ENCODE data around the gene SP3. TPM values are rescaled to one million over a fixed set of nuclear protein-coding genes. Genes with fewer than 3 reads are reported as not detected.

The SP3 gene
- total and polyA plus RNA-seq, 2 of the 8 experiments (the other 6 are each of a cell fraction or from before 2014, with no cell fraction given): 31.0 to 92.1 TPM

DNA sequence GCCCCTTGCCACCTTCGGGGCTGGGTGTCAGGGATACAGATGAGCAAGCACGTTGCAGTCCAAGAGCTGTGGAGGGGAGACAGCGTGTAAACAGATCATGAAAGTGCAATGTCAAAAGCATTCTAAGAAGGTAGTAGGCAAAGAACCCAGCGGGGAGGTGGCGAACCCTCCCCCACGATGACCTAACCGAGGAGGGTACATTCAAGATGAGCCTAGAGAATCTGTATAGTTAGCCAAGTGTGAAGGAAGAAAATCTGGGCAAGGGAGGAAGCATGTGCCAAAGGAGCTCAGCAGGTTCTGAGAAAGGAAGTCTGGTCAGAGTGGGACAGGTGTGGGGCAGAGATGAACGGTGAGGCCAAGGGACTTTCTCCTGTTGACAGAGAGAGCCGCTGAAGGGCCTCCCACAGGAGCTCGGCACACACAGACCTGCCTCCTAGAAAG, 106.9 kb downstream of the SP3 start (continued):
- TF ChIP-seq CHD7 (IDR thresholded peaks at IDR 0.05; ENCODE audit: insufficient replicate concordance, low read length) (no peak), EZH2 (IDR thresholded peaks at IDR 0.05; ENCODE audit: low read depth, low read length, severe bottlenecking) (no peak), RFX5 (IDR thresholded peaks at IDR 0.05; ENCODE audit: borderline replicate concordance, low read depth, low read length) (no peak), GTF2F1 (IDR thresholded peaks at IDR 0.05; ENCODE audit: borderline replicate concordance, low read depth, low read length) (no peak), JUN (IDR thresholded peaks at IDR 0.05; ENCODE audit: low read depth, low read length) (no peak), YY1 (IDR thresholded peaks at IDR 0.05; ENCODE audit: low read depth, low read length) (no peak), ZNF274 (IDR thresholded peaks at IDR 0.05; ENCODE audit: borderline replicate concordance, extremely low read depth, low read length) (no peak), SIN3A (conservative IDR thresholded peaks at IDR 0.05 in 1 of 2, IDR thresholded peaks at IDR 0.05 in 1 of 2; ENCODE audit: low read depth in 1 of 2, low read length in 2 of 2) (no peak), BRCA1 (IDR thresholded peaks at IDR 0.05; ENCODE audit: low read depth, low read length) (no peak), TEAD4 (IDR thresholded peaks at IDR 0.05; ENCODE audit: low read depth, low read length) (no peak)
- TF ChIP-seq, protein P1, sequence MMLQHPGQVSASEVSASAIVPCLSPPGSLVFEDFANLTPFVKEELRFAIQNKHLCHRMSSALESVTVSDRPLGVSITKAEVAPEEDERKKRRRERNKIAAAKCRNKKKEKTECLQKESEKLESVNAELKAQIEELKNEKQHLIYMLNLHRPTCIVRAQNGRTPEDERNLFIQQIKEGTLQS (IDR thresholded peaks at IDR 0.05; ENCODE audit: insufficient read depth, low read depth, low read length): no peak

All from H1 (cell line).